Measurements from ENCODE around the gene OTOF.

DNA sequence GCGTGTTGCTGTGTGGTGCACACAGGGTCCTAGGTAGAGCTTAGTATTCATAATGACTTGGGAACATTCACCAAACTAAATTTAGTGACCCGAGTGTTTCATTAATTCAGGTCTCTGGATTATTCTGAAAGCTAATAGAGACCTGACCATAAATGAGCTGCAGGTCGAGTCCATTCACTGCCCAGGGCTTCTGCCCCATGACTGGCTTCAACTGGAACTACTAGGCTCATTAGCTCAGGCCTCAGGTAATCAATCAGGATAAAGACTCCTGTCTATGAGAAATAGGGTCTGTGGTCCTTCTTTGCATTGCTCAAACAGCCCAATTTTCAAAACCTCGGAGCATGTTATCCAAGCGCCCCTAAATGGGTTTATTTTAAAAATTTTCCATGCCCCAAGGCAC lies 30.0 kb upstream of the OTOF start:
- TF ChIP-seq SP1 (IDR thresholded peaks at IDR 0.05) (no peak), TARDBP (IDR thresholded peaks at IDR 0.05) (no peak), ELF4 (IDR thresholded peaks at IDR 0.05) (no peak), FOXA1 (IDR thresholded peaks at IDR 0.05) (no peak), BHLHE40 (IDR thresholded peaks at IDR 0.05; ENCODE audit: borderline replicate concordance) (no peak), SUZ12 (IDR thresholded peaks at IDR 0.05) (no peak), ZNF384 (IDR thresholded peaks at IDR 0.05) (no peak), FOXK2 (IDR thresholded peaks at IDR 0.05) (no peak), CTBP1 (IDR thresholded peaks at IDR 0.05; ENCODE audit: borderline replicate concordance) (no peak), FOXM1 (IDR thresholded peaks at IDR 0.05; ENCODE audit: borderline replicate concordance) (no peak)
